Suprapubic skin (tissue), 4 donors: Measurements from ENCODE around the gene FGD5. TPM values are rescaled to one million over a fixed set of nuclear protein-coding genes. Genes with fewer than 3 reads are reported as not detected.

ENCODE experiments used
- DNase-seq, 2 donors: peaks; one replicate each; pipeline ENCODE4 v3.0.0-alpha.2; 2019; ENCODE audit warnings: low spot score in 2 of 2
- H3K27ac ChIP-seq: fragments of 200-600 bp; sonication (generic); one replicate; pipeline ENCODE4 v1.5.1; 2019
- H3K27me3 ChIP-seq: fragments of 200-600 bp; sonication (generic); one replicate; pipeline ENCODE4 v1.5.1; 2019
- H3K36me3 ChIP-seq: fragments of 200-600 bp; sonication (generic); one replicate; pipeline ENCODE4 v1.5.1; 2019
- H3K4me1 ChIP-seq: fragments of 200-600 bp; sonication (generic); one replicate; pipeline ENCODE4 v1.5.1; 2019
- H3K4me3 ChIP-seq: fragments of 200-600 bp; sonication (generic); one replicate; pipeline ENCODE4 v1.5.1; 2019; ENCODE audit warnings: mild to moderate bottlenecking
- H3K9me3 ChIP-seq: fragments of 200-600 bp; sonication (generic); one replicate; pipeline ENCODE4 v1.5.1; 2019
- EP300 ChIP-seq: sonication (generic); formaldehyde crosslinking; IDR thresholded peaks from one replicate; pipeline ENCODE4 v1.6.1; 2017; ENCODE audit warnings: antibody characterized with exemption
- POLR2A ChIP-seq, 2 donors: fragments of 450-650 bp; IDR thresholded peaks; one replicate each; pipeline ENCODE4 v1.6.1; 2017; ENCODE audit warnings: antibody characterized with exemption in 2 of 2, mild to moderate bottlenecking in 2 of 2, moderate library complexity in 2 of 2
- POLR2AphosphoS5 ChIP-seq, 3 donors: sonication (generic); formaldehyde crosslinking; IDR thresholded peaks; one replicate each; pipeline ENCODE4 v1.6.1; 2017; ENCODE audit warnings: antibody characterized with exemption in 3 of 3
- WGBS: methylation state at CpG from one replicate; pipeline ENCODE4 v1.1.5; 2018; 5-methylcytosine and 5-hydroxymethylcytosine counted together
- total RNA-seq, 4 donors: library from RNA; depleted of rRNA; stranded (reverse); fragments of >200 nt; gene quantifications; one replicate each; pipeline ENCODE4 v1.1.0, GENCODE V29; 2016
- TF ChIP-seq, protein P1 (sequence below), 2 donors: fragments of 200-600 bp in 1 of 2; fragments of 450-650 bp in 1 of 2; sonication (generic) in 1 of 2; IDR thresholded peaks; one replicate each; pipeline ENCODE4 v1.5.1; 2016 to 2019; ENCODE audit warnings: antibody characterized with exemption in 2 of 2, mild to moderate bottlenecking in 1 of 2, moderate library complexity in 1 of 2

FGD5 gene
- total RNA-seq, 4 donors from 2014 or later: 2.8 to 15.5 (median 7.1) TPM

DNA sequence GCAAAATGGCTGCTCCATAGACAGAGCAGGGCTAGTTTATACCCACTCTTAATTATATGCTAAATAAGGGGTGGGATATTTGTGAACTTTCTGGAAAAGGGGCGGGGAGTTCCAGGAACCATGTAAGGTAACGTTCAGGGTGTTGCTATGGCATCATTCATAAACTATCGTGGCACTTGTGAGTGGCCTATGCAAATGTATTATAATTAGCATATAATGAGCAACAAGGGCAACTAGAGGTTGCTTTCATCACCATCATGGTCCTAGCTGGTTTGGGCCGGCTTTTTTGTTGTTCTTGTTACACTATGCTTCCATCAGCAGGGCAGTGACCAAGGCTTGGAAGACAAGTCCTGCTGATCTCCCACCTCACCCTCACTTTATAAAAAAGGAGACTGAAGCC is 43.2 kb upstream of the FGD5 start:
- no peaks in the 10 kb centered on the region for H3K36me3 ChIP-seq
- no peaks in the 10 kb centered on the region for H3K4me1 ChIP-seq
- no peaks in the 10 kb centered on the region for H3K27me3 ChIP-seq
- peaks cover 6% of the 10 kb centered on the region for H3K9me3 ChIP-seq
- 83% methylated on average over 4 of the region's 4 CpGs for WGBS
- TF ChIP-seq, protein P1, sequence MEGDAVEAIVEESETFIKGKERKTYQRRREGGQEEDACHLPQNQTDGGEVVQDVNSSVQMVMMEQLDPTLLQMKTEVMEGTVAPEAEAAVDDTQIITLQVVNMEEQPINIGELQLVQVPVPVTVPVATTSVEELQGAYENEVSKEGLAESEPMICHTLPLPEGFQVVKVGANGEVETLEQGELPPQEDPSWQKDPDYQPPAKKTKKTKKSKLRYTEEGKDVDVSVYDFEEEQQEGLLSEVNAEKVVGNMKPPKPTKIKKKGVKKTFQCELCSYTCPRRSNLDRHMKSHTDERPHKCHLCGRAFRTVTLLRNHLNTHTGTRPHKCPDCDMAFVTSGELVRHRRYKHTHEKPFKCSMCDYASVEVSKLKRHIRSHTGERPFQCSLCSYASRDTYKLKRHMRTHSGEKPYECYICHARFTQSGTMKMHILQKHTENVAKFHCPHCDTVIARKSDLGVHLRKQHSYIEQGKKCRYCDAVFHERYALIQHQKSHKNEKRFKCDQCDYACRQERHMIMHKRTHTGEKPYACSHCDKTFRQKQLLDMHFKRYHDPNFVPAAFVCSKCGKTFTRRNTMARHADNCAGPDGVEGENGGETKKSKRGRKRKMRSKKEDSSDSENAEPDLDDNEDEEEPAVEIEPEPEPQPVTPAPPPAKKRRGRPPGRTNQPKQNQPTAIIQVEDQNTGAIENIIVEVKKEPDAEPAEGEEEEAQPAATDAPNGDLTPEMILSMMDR (IDR thresholded peaks at IDR 0.05): no peak
- no peak for TF ChIP-seq EP300
- no peak overlapping the region for H3K4me3 ChIP-seq
- H3K27ac ChIP-seq: no peak overlapping the region
- DNase-seq: peak in 1 of 2 donors; percentile 35

DNA sequence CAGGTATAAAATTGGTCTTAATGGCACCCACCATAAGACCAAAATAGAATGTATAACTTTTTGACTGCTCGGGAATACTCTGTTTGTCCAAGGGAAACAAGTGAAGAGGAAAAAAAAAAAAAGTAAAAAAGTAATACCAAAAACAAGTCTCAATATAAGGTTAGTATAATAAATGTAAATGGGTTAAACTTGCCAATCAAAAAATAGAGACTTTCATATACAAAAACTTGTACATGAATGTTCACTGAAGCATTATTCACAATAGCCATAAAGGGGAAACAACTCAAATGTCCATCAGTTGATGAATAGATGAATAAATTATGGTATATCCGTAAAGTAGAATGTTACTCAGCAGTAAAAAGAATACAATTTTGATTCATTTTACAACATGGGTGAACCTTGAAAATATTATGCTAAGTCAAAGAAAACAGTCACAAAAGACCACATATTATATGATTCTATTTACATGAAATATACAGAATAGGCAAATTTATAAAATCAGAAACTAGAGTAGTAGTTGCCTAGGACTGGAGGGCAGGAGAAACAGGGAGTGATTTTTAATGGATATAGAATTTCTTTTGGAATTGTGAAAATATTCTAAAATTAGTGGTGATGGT is 39.6 kb upstream of the FGD5 start:
- DNase-seq: no peak
- peaks cover 6% of the 10 kb centered on the region for H3K9me3 ChIP-seq
- H3K27me3 ChIP-seq: peaks cover 2% of the 10 kb centered on the region
- 97% methylated on average over 2 of the region's 2 CpGs for WGBS
- no peak overlapping the region for H3K4me3 ChIP-seq
- no peaks in the 10 kb centered on the region for H3K36me3 ChIP-seq
- H3K4me1 ChIP-seq: no peaks in the 10 kb centered on the region
- no peak overlapping the region for H3K27ac ChIP-seq
- TF ChIP-seq, protein P1 (IDR thresholded peaks at IDR 0.05): no peak
- no peak for TF ChIP-seq POLR2A (IDR thresholded peaks at IDR 0.05)
- TF ChIP-seq EP300: no peak
- no peak for TF ChIP-seq POLR2AphosphoS5 (IDR thresholded peaks at IDR 0.05)

DNA sequence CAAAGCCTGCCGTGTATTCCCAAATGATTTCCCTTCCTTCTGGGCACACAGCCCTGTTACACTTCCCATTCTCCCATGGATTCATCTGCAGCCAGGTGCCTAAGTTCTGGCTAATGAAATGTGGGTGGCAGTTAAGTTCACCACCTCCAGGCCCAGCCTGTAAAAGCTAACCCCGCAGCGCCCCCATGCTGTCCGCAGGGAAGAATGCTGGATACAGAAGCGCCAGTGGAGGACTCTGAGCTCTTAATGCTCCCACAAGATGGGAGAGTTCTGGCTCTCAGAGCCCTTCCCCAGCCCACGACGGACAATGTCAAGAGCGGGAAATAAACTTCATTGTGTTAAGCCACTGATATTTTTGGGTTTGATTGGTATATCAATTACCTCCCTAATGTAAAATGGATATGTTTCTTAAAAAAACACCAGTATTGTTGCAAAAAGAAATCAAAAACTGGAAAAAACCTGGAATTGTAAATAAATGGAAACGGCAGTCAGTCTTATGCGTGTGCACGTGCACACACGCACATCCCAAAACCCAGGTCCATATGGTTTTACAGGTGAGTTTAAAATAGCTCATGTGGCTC is 37.7 kb upstream of the FGD5 start:
- Histone ChIP-seq H3K36me3 (no peaks in the 10 kb centered on the region), H3K4me1 (no peaks in the 10 kb centered on the region), H3K27ac (no peak overlapping the region), H3K9me3 (peaks cover 6% of the 10 kb centered on the region), H3K27me3 (peaks cover 14% of the 10 kb centered on the region), H3K4me3 (no peak overlapping the region)
- TF ChIP-seq, protein P1 (IDR thresholded peaks at IDR 0.05): peak; percentile 18 to 39
- no peak for TF ChIP-seq POLR2AphosphoS5 (IDR thresholded peaks at IDR 0.05)
- peak; percentile 52 to 76 for DNase-seq
- WGBS: 53% methylated on average over 12 of the region's 12 CpGs

DNA sequence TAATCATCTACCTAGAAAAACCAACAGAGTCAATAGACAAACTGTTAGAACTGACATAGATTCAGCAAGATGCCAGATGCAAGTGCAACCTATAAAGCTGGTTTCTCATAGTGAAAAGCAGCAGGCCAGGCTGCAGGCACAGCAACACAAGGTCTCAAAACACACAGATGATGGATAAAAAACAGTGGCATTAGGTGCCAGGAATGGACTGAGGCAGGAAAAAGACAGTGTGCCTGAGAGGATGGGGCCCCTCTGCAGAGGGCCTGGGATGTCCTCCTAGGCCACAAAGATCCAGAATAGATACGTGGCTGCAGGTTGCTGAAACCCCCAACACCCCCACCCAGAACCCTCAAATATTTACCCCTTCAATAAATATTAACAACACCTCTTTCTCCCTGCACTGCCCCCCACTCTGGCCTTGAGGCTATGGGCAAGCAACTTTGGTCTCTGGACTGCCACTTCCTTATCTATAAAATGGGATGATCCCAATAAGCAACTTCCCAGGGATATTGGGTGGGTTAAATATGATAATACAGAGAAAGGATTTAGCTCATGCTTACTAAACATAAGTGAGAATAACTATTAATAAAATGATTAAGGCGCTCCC is 35.2 kb upstream of the FGD5 start:
- Histone ChIP-seq H3K4me3 (no peak overlapping the region), H3K27me3 (peaks cover 16% of the 10 kb centered on the region), H3K36me3 (no peaks in the 10 kb centered on the region), H3K9me3 (peaks cover 2% of the 10 kb centered on the region), H3K27ac (no peak overlapping the region), H3K4me1 (no peaks in the 10 kb centered on the region)
- no peak for TF ChIP-seq POLR2A (IDR thresholded peaks at IDR 0.05)
- TF ChIP-seq, protein P1 (IDR thresholded peaks at IDR 0.05): no peak
- TF ChIP-seq POLR2AphosphoS5 (IDR thresholded peaks at IDR 0.05): no peak
- TF ChIP-seq EP300: no peak
- 78% methylated on average over 2 of the region's 2 CpGs for WGBS
- peak in 1 of 2 donors; percentile 23 for DNase-seq

DNA sequence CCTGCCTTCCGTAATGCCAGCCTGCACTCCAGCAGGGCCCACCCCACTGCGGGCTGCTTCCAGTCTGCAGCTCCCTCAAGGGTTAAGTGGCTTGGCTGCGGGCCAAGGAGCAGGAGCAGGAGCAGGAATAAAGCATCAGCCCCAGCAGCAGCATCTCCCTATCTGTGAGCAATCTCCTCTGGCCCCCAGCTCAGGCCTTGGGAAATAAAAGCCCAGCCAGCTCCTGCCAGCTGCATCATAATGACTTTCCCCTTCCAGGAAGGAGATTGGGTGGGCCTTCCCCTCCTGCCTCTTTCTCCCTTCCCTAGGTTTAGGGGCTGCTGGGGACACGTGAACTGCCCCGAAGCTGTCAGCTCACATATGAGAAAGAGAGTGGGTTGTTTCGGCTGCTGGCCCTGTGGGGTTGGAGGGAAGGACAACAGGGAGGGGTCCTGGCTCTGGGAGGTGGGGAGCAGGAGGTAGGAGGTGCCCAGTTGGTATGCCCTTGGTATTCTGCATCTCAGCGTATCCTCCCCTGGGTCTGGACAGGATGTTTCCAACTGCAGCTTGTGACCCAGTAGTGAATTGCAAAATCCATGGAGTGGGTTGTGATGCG is 34.6 kb upstream of the FGD5 start:
- H3K27ac ChIP-seq: no peak overlapping the region
- H3K9me3 ChIP-seq: no peaks in the 10 kb centered on the region
- TF ChIP-seq POLR2A (IDR thresholded peaks at IDR 0.05): no peak
- DNase-seq: peak; percentile 55 to 78
- no peak overlapping the region for H3K4me3 ChIP-seq
- no peaks in the 10 kb centered on the region for H3K36me3 ChIP-seq
- 57% methylated on average over 8 of the region's 8 CpGs for WGBS
- no peaks in the 10 kb centered on the region for H3K4me1 ChIP-seq
- peaks cover 16% of the 10 kb centered on the region for H3K27me3 ChIP-seq
